H1 (cell line): ENCODE measurements around the gene TLCD2. TPM values are rescaled to one million over a fixed set of nuclear protein-coding genes. Genes with fewer than 3 reads are reported as not detected.

Source experiments
- CTCF ChIA-PET: fragments of 300-600 bp; sonication (Branson Sonifier 250); formaldehyde crosslinking; loops from one replicate; lab custom pipeline; 2021; ENCODE audit not compliant: partially characterized antibody; lab: Charles Lee
- POLR2A ChIA-PET: fragments of 300-600 bp; sonication (Branson Sonifier 250); formaldehyde crosslinking; loops from one replicate; lab custom pipeline; 2021; ENCODE audit warnings: inconsistent platforms; ENCODE audit not compliant: partially characterized antibody; lab: Charles Lee
- DNase-seq, 2 experiments: peaks; one replicate each; pipeline versions ENCODE4 v3.0.0 to v3.0.0-alpha.2; 2010 to 2022; ENCODE audit warnings: low spot score in 2 of 2, low read depth in 1 of 2, mixed read lengths in 1 of 2
- FAIRE-seq: peaks from 2 replicates; lab custom pipeline; 2011; peaks lifted over from hg19 to GRCh38; lab: Jason Lieb, UNC
- H2AFZ ChIP-seq: 2 replicates; pipeline ENCODE4 v1.8.1; 2012; ENCODE audit warnings: low read length, inconsistent platforms
- H2AK5ac ChIP-seq: 2 replicates; pipeline ENCODE4 v1.6.1; 2013; ENCODE audit warnings: low read depth, low read length
- H2BK120ac ChIP-seq: replicated peaks from 2 replicates; pipeline ENCODE3; 2013; ENCODE audit warnings: low read depth, low read length, inconsistent platforms
- H2BK12ac ChIP-seq: 2 replicates; pipeline ENCODE4 v1.6.1; 2013; ENCODE audit warnings: low read depth, low read length
- H2BK15ac ChIP-seq: 2 replicates; pipeline ENCODE4 v1.6.1; 2013; ENCODE audit warnings: low read length
- H2BK20ac ChIP-seq: 2 replicates; pipeline ENCODE4 v1.6.1; 2013; ENCODE audit warnings: low read length
- H2BK5ac ChIP-seq: 2 replicates; pipeline ENCODE4 v1.6.1; 2013; ENCODE audit warnings: low read depth, low read length
- H3K14ac ChIP-seq: 2 replicates; pipeline ENCODE4 v1.6.1; 2013; ENCODE audit warnings: inconsistent platforms; ENCODE audit not compliant: insufficient read length
- H3K18ac ChIP-seq: 2 replicates; pipeline ENCODE4 v1.6.1; 2013; ENCODE audit warnings: low read length; ENCODE audit errors: extremely low read depth
- H3K23ac ChIP-seq: 2 replicates; pipeline ENCODE4 v1.6.1; 2013; ENCODE audit warnings: inconsistent platforms; ENCODE audit not compliant: insufficient read length
- H3K23me2 ChIP-seq: 2 replicates; pipeline ENCODE4 v1.6.1; 2013; ENCODE audit warnings: low read depth, low read length
- H3K27ac ChIP-seq: 2 replicates; pipeline ENCODE4 v1.6.1; 2011; ENCODE audit warnings: low read depth, low read length, inconsistent platforms
- H3K27me3 ChIP-seq, 4 experiments: replicated peaks in 1 of 4; 1 replicate in 1 of 4; 2 replicates in 3 of 4; pipeline versions ENCODE4 v1.6.1 to v1.8.1; 2011 to 2013; ENCODE audit warnings: low read length in 3 of 4, mild to moderate bottlenecking in 3 of 4, inconsistent platforms in 2 of 4, mixed read lengths in 2 of 4, moderate library complexity in 1 of 4; ENCODE audit not compliant: control insufficient read depth in 3 of 4, insufficient read depth in 3 of 4; ENCODE audit errors: extremely low read depth in 1 of 4
- H3K36me3 ChIP-seq, 4 experiments: 2 replicates each; pipeline versions ENCODE4 v1.6.1 to v1.8.1; 2011 to 2013; ENCODE audit warnings: mild to moderate bottlenecking in 4 of 4, low read length in 3 of 4, moderate library complexity in 2 of 4, control low read depth in 1 of 4, inconsistent platforms in 1 of 4; ENCODE audit not compliant: insufficient read depth in 4 of 4, control insufficient read depth in 2 of 4
- H3K4ac ChIP-seq: replicated peaks from 2 replicates; pipeline ENCODE3; 2013; ENCODE audit warnings: low read length, low read depth, mixed read lengths, inconsistent platforms; ENCODE audit not compliant: insufficient read length
- H3K4me1 ChIP-seq, 4 experiments: replicated peaks in 1 of 4; 1 replicate in 1 of 4; 2 replicates in 3 of 4; pipeline versions ENCODE4 v1.6.1 to v1.8.1; 2011 to 2013; ENCODE audit warnings: low read length in 3 of 4, inconsistent platforms in 2 of 4, mixed read lengths in 1 of 4; ENCODE audit not compliant: insufficient read depth in 4 of 4, control insufficient read depth in 3 of 4
- H3K4me2 ChIP-seq, 2 experiments: 2 replicates each; pipeline versions ENCODE4 v1.6.1 to v1.8.1; 2011 to 2013; ENCODE audit warnings: low read depth in 2 of 2, low read length in 2 of 2, control low read depth in 1 of 2, inconsistent platforms in 1 of 2, mild to moderate bottlenecking in 1 of 2; ENCODE audit not compliant: insufficient read depth in 1 of 2
- H3K4me3 ChIP-seq, 4 experiments: fragments of 200-600, 300-600 bp in 1 of 4; sonication (generic), shearing (Covaris generic), sonication (Bioruptor Twin) in 1 of 4; 2 replicates each; pipeline versions ENCODE4 v1.5.1 to v1.8.1; 2011 to 2016; ENCODE audit warnings: low read length in 4 of 4, low read depth in 3 of 4, control low read depth in 2 of 4, inconsistent platforms in 2 of 4, mild to moderate bottlenecking in 2 of 4, mixed read lengths in 1 of 4, moderate library complexity in 1 of 4; ENCODE audit not compliant: insufficient read depth in 2 of 4; ENCODE audit errors: extremely low read depth in 1 of 4
- H3K56ac ChIP-seq: replicated peaks from 2 replicates; pipeline ENCODE3; 2013; ENCODE audit warnings: low read depth, mild to moderate bottlenecking, mixed read lengths, low read length, inconsistent platforms; ENCODE audit not compliant: insufficient read length
- H3K79me1 ChIP-seq: 2 replicates; pipeline ENCODE4 v1.6.1; 2013; ENCODE audit warnings: low read depth, low read length, control low read depth
- H3K79me2 ChIP-seq, 2 experiments: 2 replicates each; pipeline versions ENCODE4 v1.6.1 to v1.8.1; 2012 to 2013; ENCODE audit warnings: low read length in 2 of 2, mild to moderate bottlenecking in 2 of 2, inconsistent platforms in 1 of 2; ENCODE audit not compliant: insufficient read depth in 2 of 2, control insufficient read depth in 1 of 2
- H3K9ac ChIP-seq, 4 experiments: replicated peaks in 1 of 4; 1 replicate in 1 of 4; 2 replicates in 3 of 4; pipeline versions ENCODE4 v1.6.1 to v1.8.1; 2011 to 2013; ENCODE audit warnings: low read depth in 3 of 4, low read length in 3 of 4, control low read depth in 2 of 4, mild to moderate bottlenecking in 2 of 4, moderate library complexity in 2 of 4, inconsistent platforms in 1 of 4; ENCODE audit errors: extremely low read depth in 1 of 4
- H3K9me3 ChIP-seq, 2 experiments: 2 replicates each; pipeline versions ENCODE4 v1.6.1 to v1.8.1; 2012 to 2013; ENCODE audit warnings: mild to moderate bottlenecking in 2 of 2, moderate library complexity in 2 of 2, control low read depth in 1 of 2, inconsistent platforms in 1 of 2, low read depth in 1 of 2, low read length in 1 of 2, mixed read lengths in 1 of 2; ENCODE audit not compliant: insufficient read depth in 2 of 2
- H4K20me1 ChIP-seq, 2 experiments: replicated peaks in 1 of 2; 2 replicates each; pipeline versions ENCODE3 to v1.8.1; 2011 to 2013; ENCODE audit warnings: inconsistent platforms in 2 of 2, low read length in 2 of 2, mild to moderate bottlenecking in 1 of 2; ENCODE audit not compliant: insufficient read depth in 2 of 2, control insufficient read depth in 1 of 2
- H4K5ac ChIP-seq: 2 replicates; pipeline ENCODE4 v1.6.1; 2013; ENCODE audit warnings: low read length, low read depth, mixed read lengths, inconsistent platforms; ENCODE audit not compliant: insufficient read length
- H4K8ac ChIP-seq: 2 replicates; pipeline ENCODE4 v1.8.0; 2013; ENCODE audit warnings: mild to moderate bottlenecking, moderate library complexity, low read length, inconsistent platforms; ENCODE audit not compliant: insufficient read depth; ENCODE audit errors: extremely low read depth
- H4K91ac ChIP-seq: replicated peaks from 2 replicates; pipeline ENCODE3; 2013; ENCODE audit warnings: low read length, mixed read lengths, inconsistent platforms; ENCODE audit not compliant: insufficient read length
- CBX5 ChIP-seq: fragments of 300-800, 300-1000 bp; sonication (generic); IDR thresholded peaks from 2 replicates; pipeline ENCODE4 v1.7.1; 2016; ENCODE audit warnings: antibody characterized with exemption, low read length, low read depth
- CTBP2 ChIP-seq: IDR thresholded peaks from 2 replicates; pipeline ENCODE4 v1.7.0; 2011; ENCODE audit warnings: borderline replicate concordance, mild to moderate bottlenecking, moderate library complexity, mixed read lengths, low read length; ENCODE audit not compliant: insufficient read depth, insufficient read length
- HDAC2 ChIP-seq, 2 experiments: fragments of 300-600 bp in 1 of 2; sonication (generic) in 1 of 2; IDR thresholded peaks; 2 replicates each; pipeline ENCODE4 v1.6.1; 2011 to 2012; ENCODE audit warnings: low read depth in 2 of 2, low read length in 2 of 2, mild to moderate bottlenecking in 2 of 2, moderate library complexity in 2 of 2, borderline replicate concordance in 1 of 2, inconsistent platforms in 1 of 2
- JUND ChIP-seq: IDR thresholded peaks from 2 replicates; pipeline ENCODE4 v1.6.1; 2011; ENCODE audit warnings: mild to moderate bottlenecking, improper control_type of control experiment, low read length
- MAFK ChIP-seq: IDR thresholded peaks from 2 replicates; pipeline ENCODE4 v1.6.1; 2012; ENCODE audit warnings: low read depth, mild to moderate bottlenecking, improper control_type of control experiment, low read length
- RAD21 ChIP-seq, 2 experiments: IDR thresholded peaks in 1 of 2; conservative IDR thresholded peaks in 1 of 2; 2 replicates each; pipeline ENCODE4 v1.6.1; 2011; ENCODE audit warnings: low read depth in 2 of 2, low read length in 2 of 2, improper control_type of control experiment in 1 of 2, inconsistent platforms in 1 of 2, mild to moderate bottlenecking in 1 of 2, moderate library complexity in 1 of 2
- SAP30 ChIP-seq: fragments of 300-600 bp; sonication (generic); IDR thresholded peaks from 2 replicates; pipeline ENCODE4 v1.7.1; 2012; ENCODE audit warnings: low read length, moderate library complexity, mild to moderate bottlenecking, inconsistent platforms; ENCODE audit not compliant: insufficient read depth, insufficient replicate concordance
- SIRT6 ChIP-seq: IDR thresholded peaks from one replicate; pipeline ENCODE4 v1.7.1; 2012; ENCODE audit warnings: low read length, inconsistent platforms
- SP1 ChIP-seq: IDR thresholded peaks from 2 replicates; pipeline ENCODE4 v1.6.1; 2011; ENCODE audit warnings: low read depth, low read length
- TAF1 ChIP-seq: IDR thresholded peaks from 2 replicates; pipeline ENCODE4 v1.6.1; 2011; ENCODE audit warnings: mild to moderate bottlenecking, low read depth, low read length
- TBP ChIP-seq: IDR thresholded peaks from 2 replicates; pipeline ENCODE4 v1.6.1; 2011; ENCODE audit warnings: low read depth, low read length, improper control_type of control experiment
- TEAD4 ChIP-seq: IDR thresholded peaks from 2 replicates; pipeline ENCODE4 v1.6.1; 2012; ENCODE audit warnings: low read depth, low read length, inconsistent platforms, mixed read lengths
- WGBS, 2 experiments: shearing (Covaris generic) in 1 of 2; methylation state at CpG; one replicate each; pipeline versions ENCODE4 v1.1.6 to v1.1.7; 2013 to 2015; ENCODE audit warnings: low lambda C conversion rate in 2 of 2, mixed read lengths in 2 of 2, inconsistent platforms in 1 of 2, low coverage in 1 of 2, missing lambda C conversion rate in 1 of 2; ENCODE audit not compliant: insufficient replicate concordance in 2 of 2, insufficient coverage in 1 of 2, insufficient read length in 1 of 2; ENCODE audit errors: extremely low coverage in 1 of 2, missing lambda C conversion rate in 1 of 2; 5-methylcytosine and 5-hydroxymethylcytosine counted together
- polyA plus RNA-seq, 7 experiments: library from polyadenylated mRNA; depleted of rRNA in 3 of 7; stranded (reverse) in 5 of 7; unstranded in 2 of 7; fragments of >200 nt in 5 of 7; fragments of 200-250 nt in 2 of 7; gene quantifications; 1 replicate in 5 of 7; 2 replicates in 1 of 7; 4 replicates in 1 of 7; pipeline versions ENCODE4 v1.2.1 to v1.2.3, GENCODE V29; 2011 to 2013; ENCODE audit warnings: missing spikeins in 2 of 7, mixed read lengths in 2 of 7
- total RNA-seq: library from RNA; stranded (reverse); fragmentation: NEBNext Ultra II Directional; extraction: Animal tissue kit (Norgen Biotek cat#: 25700); gene quantifications from 2 replicates; pipeline ENCODE4 v1.2.1, GENCODE V29; 2021

TLCD2 gene
- total and polyA plus RNA-seq, 2 of the 8 experiments (the other 6 are each of a cell fraction or from before 2014, with no cell fraction given), result 0.47 to 1.4 TPM

- Histone ChIP-seq H2BK12ac (no peak within 1 kb of the TSS), H3K4me1 (peaks cover 0 to 8% (median 3%) of the 10 kb centered on the region in 4 experiments; a peak in 4 of 7 replicates), H3K23ac (no peak within 1 kb of the TSS), H3K9ac (no peak within 1 kb of the TSS), H3K4me3 (no peak within 1 kb of the TSS), H4K8ac (peak within 1 kb of the TSS; percentile 51; the same call in 1 of the 2 replicates), H3K79me2 (no peaks in the 10 kb centered on the region), H2BK5ac (no peak within 1 kb of the TSS), H3K27ac (no peak within 1 kb of the TSS), H2BK20ac (no peak within 1 kb of the TSS), H3K4me2 (no peak within 1 kb of the TSS), H3K56ac (no peak within 1 kb of the TSS), H3K9me3 (no peaks in the 10 kb centered on the region; a peak in 1 of 4 replicates), H4K20me1 (no peaks in the 10 kb centered on the region), H3K4ac (no peak within 1 kb of the TSS), H4K5ac (no peak within 1 kb of the TSS), H3K14ac (no peak within 1 kb of the TSS), H2BK15ac (no peak within 1 kb of the TSS), H4K91ac (no peak within 1 kb of the TSS), H2BK120ac (no peak within 1 kb of the TSS), H2AK5ac (no peak within 1 kb of the TSS), H3K18ac (no peak within 1 kb of the TSS), H3K27me3 (no peaks in the 10 kb centered on the region; a peak in 1 of 7 replicates), H2AFZ (no peak within 1 kb of the TSS), H3K36me3 (no peaks in the 10 kb centered on the region), H3K79me1 (no peaks in the 10 kb centered on the region), H3K23me2 (no peaks in the 10 kb centered on the region)
- ChIA-PET CTCF (interaction anchor here (1.0 kb wide), 1 partner anchor 29 kb away, joined by 3 read pairs; no protein-coding TSS in a partner anchor), POLR2A (interaction anchor here (1.2 to 2.0 kb wide), 4 partner anchors 10 to 26 kb away, joined by 3 to 8 read pairs (median 4); no protein-coding TSS in a partner anchor)
- no peak for DNase-seq
- no peak for FAIRE-seq
- 84% methylated on average over 7 of the region's 10 CpGs; no CpG with 5 or more reads in 1 of the 2 experiments for WGBS, 2 experiments
- TF ChIP-seq MAFK (no peak), SIRT6 (no peak), CTBP2 (no peak), TEAD4 (no peak), SAP30 (no peak), RAD21 (IDR thresholded peaks at IDR 0.05 in 1 of 2, conservative IDR thresholded peaks at IDR 0.05 in 1 of 2; ENCODE audit: low read depth in 2 of 2, low read length in 2 of 2) (no peak), TAF1 (no peak), HDAC2 (IDR thresholded peaks at IDR 0.05; ENCODE audit: borderline replicate concordance in 1 of 2, low read depth in 2 of 2, low read length in 2 of 2) (no peak), TBP (no peak), JUND (no peak), CBX5 (no peak), SP1 (no peak)
These were observed 32.4 kb upstream of the TLCD2 start, which contains the start of gene SERPINF2 for GRCh38 chr17:1742371-1743087. TSS of gene SERPINF2 (plus strand) at chr17:1742871. CDS start at chr17:1744996, 2,125 bp downstream.
